Measurements from ENCODE around the gene CRX. TPM values are rescaled to one million over a fixed set of nuclear protein-coding genes. Genes with fewer than 3 reads are reported as not detected.
"Not testable (repeated sequence)": the region's sequence is repeated elsewhere in the genome, so short reads cannot be mapped to it uniquely, and the experiment has no call there.

Gene CRX
- polyA plus RNA-seq (2011; rRNA removed), result not detected in 2 replicates
- polyA plus RNA-seq (2012; cell fraction: cytosol; rRNA removed), result not detected in 2 replicates
- polyA plus RNA-seq (2012; cell fraction: nucleus; rRNA removed), result not detected in 2 replicates
- not detected in 3 replicates for polyA plus RNA-seq (2017; fragmentation: RNase III; extraction: RNeasy Plus Mini Kit Qiagen cat#74134 plus additional on column Dnase treatment)
- polyA minus RNA-seq (2011; rRNA and poly(A)+ RNA removed), result not detected in 2 replicates

- DNase-seq (ENCODE audit: low read depth in 1 of 2, low spot score in 1 of 2) (no peak), FAIRE-seq (no peak), ATAC-seq (no peak; a peak in 1 of 6 replicates)
- Histone ChIP-seq H3K4me3 (no peak within 1 kb of the TSS), H3K9me3 (peaks cover 2% of the 10 kb centered on the region; the same call in 1 of the 3 replicates), H3K27ac (no peak within 1 kb of the TSS), H3K4me2 (no peak within 1 kb of the TSS), H3K4me1 (no peaks in the 10 kb centered on the region)
- TF ChIP-seq BHLHE40 (IDR thresholded peaks at IDR 0.05; ENCODE audit: low read depth, low read length), result no peak
- 53% methylated on average over 14 of the region's 15 CpGs for WGBS (ENCODE audit: missing lambda C conversion rate)
- ChIA-PET CTCF (interaction anchor here (0.6 to 1.6 kb wide), 8 partner anchors 9 to 56 kb away, joined by 3 to 6 read pairs (median 3); no protein-coding TSS in a partner anchor), POLR2A (no interaction called here)
Observed at GRCh38 chr19:47821460-47822020, at the start of gene CRX. TSS of gene CRX (plus strand) at chr19:47821937. CDS start at chr19:47834444, 12,507 bp downstream.

- Histone ChIP-seq H3K27ac (no peak overlapping the region), H3K4me3 (no peak overlapping the region), H3K4me1 (peaks cover 16% of the 10 kb centered on the region), H3K4me2 (no peak overlapping the region), H3K9me3 (no peaks in the 10 kb centered on the region)
- peak; percentile 13 for FAIRE-seq
- CTCF ChIA-PET, result interaction anchor here (1.1 to 4.8 kb wide), 6 partner anchors 10 to 87 kb away, joined by 3 to 26 read pairs (median 9); partner anchors contain the start of gene EHD2
- ATAC-seq, result no peak
- 83% methylated on average over 4 of the region's 4 CpGs for WGBS (ENCODE audit: missing lambda C conversion rate)
- POLR2A ChIA-PET, result no interaction called here
- DNase-seq (ENCODE audit: low read depth in 1 of 2, low spot score in 1 of 2), result peak in 1 of 2 experiments; percentile 61
- TF ChIP-seq JUNB (IDR thresholded peaks at IDR 0.05) (no peak), BCL3 (IDR thresholded peaks at IDR 0.05) (no peak), CBX8 (IDR thresholded peaks at IDR 0.05) (no peak), SMC3 (IDR thresholded peaks at IDR 0.05) (no peak), BHLHE40 (IDR thresholded peaks at IDR 0.05; ENCODE audit: low read depth, low read length) (no peak), CBX2 (IDR thresholded peaks at IDR 0.05; ENCODE audit: borderline replicate concordance, low read depth) (no peak), NPAS2 (CRISPR knock-in tag; IDR thresholded peaks at IDR 0.05; ENCODE audit: borderline replicate concordance) (no peak)
Observed at GRCh38 chr19:47776568-47776967, 45.2 kb upstream of the CRX start.

- H3K4me1 ChIP-seq, result peaks cover 16% of the 10 kb centered on the region
- peak overlapping the region; percentile 90 for H3K4me2 ChIP-seq
- WGBS (ENCODE audit: missing lambda C conversion rate), result 65% methylated on average over 23 of the region's 23 CpGs
- H3K4me3 ChIP-seq, result peak overlapping the region; percentile 79
- 0 out of 2 replicates have a peak, but pooled peaks have one; percentile 16 for TF ChIP-seq KDM1A (IDR thresholded peaks at IDR 0.05; ENCODE audit: low read depth)
- FAIRE-seq; ATAC-seq; H3K9me3 ChIP-seq; DNase-seq (ENCODE audit: low read depth in 1 of 2, low spot score in 1 of 2): not testable (repeated sequence)
- H3K27ac ChIP-seq, result peak overlapping the region; percentile 90 to 94
- ChIA-PET POLR2A (interaction anchor here (0.6 to 0.7 kb wide), 2 partner anchors 13 to 32 kb away, joined by 3 read pairs; partner anchors contain the start of gene NOP53), CTCF (interaction anchor here (0.9 to 4.8 kb wide), 5 partner anchors 10 to 349 kb away, joined by 3 to 26 read pairs (median 11); no protein-coding TSS in a partner anchor)
Observed at GRCh38 chr19:47777245-47778048, 44.3 kb upstream of the CRX start.

- ATAC-seq, result peak; percentile 88 to 95
- WGBS (ENCODE audit: missing lambda C conversion rate), result under 1% methylated on average over 38 of the region's 65 CpGs
- peaks cover 16% of the 10 kb centered on the region for H3K4me1 ChIP-seq
- H3K9me3 ChIP-seq, result no peaks in the 10 kb centered on the region
- CTCF ChIA-PET, result interaction anchor here (1.1 to 4.8 kb wide), 4 partner anchors 10 to 350 kb away, joined by 3 to 26 read pairs (median 12); no protein-coding TSS in a partner anchor
- FAIRE-seq, result no peak
- peak within 1 kb of the TSS; percentile 79 for H3K4me3 ChIP-seq
- peak; percentile 83 to 90 for DNase-seq (ENCODE audit: low read depth in 1 of 2, low spot score in 1 of 2)
- POLR2A ChIA-PET, result interaction anchor here (0.6 to 0.7 kb wide), 2 partner anchors 12 to 33 kb away, joined by 3 read pairs; partner anchors contain the start of gene NOP53
- peak within 1 kb of the TSS; percentile 90 to 94 for H3K27ac ChIP-seq
- peak within 1 kb of the TSS; percentile 90 for H3K4me2 ChIP-seq
- TF ChIP-seq MYC (IDR thresholded peaks at IDR 0.05; ENCODE audit: borderline replicate concordance, low read length) (no peak), E2F6 (IDR thresholded peaks at IDR 0.05; ENCODE audit: borderline replicate concordance, low read depth) (peak; percentile 9; the same call in 1 of the 2 replicates), NPAS2 (CRISPR knock-in tag; IDR thresholded peaks at IDR 0.05; ENCODE audit: borderline replicate concordance) (no peak), CEBPB (IDR thresholded peaks at IDR 0.05) (no peak), TFCP2L1 (CRISPR knock-in tag; IDR thresholded peaks at IDR 0.05) (no peak), FOSB (CRISPR knock-in tag; IDR thresholded peaks at IDR 0.05) (no peak), JUNB (IDR thresholded peaks at IDR 0.05) (no peak), CTCF (IDR thresholded peaks at IDR 0.05) (no peak), SMC3 (IDR thresholded peaks at IDR 0.05) (no peak; the same call in 2 of the 3 replicates), RCOR1 (IDR thresholded peaks at IDR 0.05; ENCODE audit: low read depth, low read length) (no peak), CHD4 (IDR thresholded peaks at IDR 0.05; ENCODE audit: borderline replicate concordance) (no peak), HES2 (IDR thresholded peaks at IDR 0.05) (no peak), ATOH8 (CRISPR knock-in tag; IDR thresholded peaks at IDR 0.05; ENCODE audit: low read depth) (no peak), NR3C1 (IDR thresholded peaks at IDR 0.05) (no peak)
Observed at GRCh38 chr19:47778049-47778953, 43.4 kb upstream of the CRX start, which contains the start of gene SELENOW. TSS of gene SELENOW (plus strand) at chr19:47778703. CDS start at chr19:47778786, 83 bp downstream.

Data from A549 (cell line).